Right ventricle myocardium superior (tissue), 1 donor: ENCODE results near the gene ACKR3. TPM values are rescaled to one million over a fixed set of nuclear protein-coding genes. Genes with fewer than 3 reads are reported as not detected.

Source experiments
- ATAC-seq: fragments of 200-7000 bp; cut with Tn5 transposase; one replicate; pipeline ENCODE4 v1.9.1; 2020; ENCODE audit warnings: mild to moderate bottlenecking; ENCODE audit not compliant: poor library complexity
- DNase-seq: peaks from one replicate; pipeline ENCODE4 v3.0.0-alpha.2; 2020
- intact Hi-C: fragments of 100-400 bp; cut with DNase I; formaldehyde crosslinking; loops from one replicate; pipeline ENCODE4 v1.11.2; 2022
- total RNA-seq: library from RNA; stranded (reverse); fragmentation: NEBNext Ultra II Directional; extraction: Animal tissue kit (Norgen Biotek cat#: 25700); gene quantifications from one replicate; pipeline ENCODE4 v1.2.1, GENCODE V29; 2021
- donor health status: DM: no; HTN: yes; CAD: no; lungs with severe emphysema.

The ACKR3 gene
- total RNA-seq, 1 donor from 2014 or later, result 27.9 TPM

DNA sequence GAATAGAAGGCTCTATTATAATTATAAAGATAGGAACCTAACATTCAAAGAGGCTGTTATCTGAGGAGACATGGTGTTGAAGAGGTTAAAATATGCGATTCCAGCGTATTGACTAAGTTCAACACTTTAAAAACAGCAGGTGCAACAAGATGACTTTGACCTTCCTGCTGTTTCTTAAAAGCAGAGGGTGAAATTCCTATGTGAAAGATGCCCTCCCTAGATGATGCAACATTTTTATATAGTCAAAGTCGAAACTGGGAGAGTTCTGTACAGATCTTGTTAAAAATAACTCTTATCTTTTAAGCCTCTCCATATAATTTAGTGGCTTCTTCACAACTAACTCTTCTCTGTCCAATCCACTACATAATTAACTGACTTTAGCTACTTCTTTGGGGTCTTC, 4.4 kb upstream of the ACKR3 start:
- ATAC-seq, result no peak
- no peak for DNase-seq
- intact Hi-C loops, result loop anchor here (5.0 kb wide), 1 partner anchor 53 kb away; no protein-coding TSS in a partner anchor

DNA sequence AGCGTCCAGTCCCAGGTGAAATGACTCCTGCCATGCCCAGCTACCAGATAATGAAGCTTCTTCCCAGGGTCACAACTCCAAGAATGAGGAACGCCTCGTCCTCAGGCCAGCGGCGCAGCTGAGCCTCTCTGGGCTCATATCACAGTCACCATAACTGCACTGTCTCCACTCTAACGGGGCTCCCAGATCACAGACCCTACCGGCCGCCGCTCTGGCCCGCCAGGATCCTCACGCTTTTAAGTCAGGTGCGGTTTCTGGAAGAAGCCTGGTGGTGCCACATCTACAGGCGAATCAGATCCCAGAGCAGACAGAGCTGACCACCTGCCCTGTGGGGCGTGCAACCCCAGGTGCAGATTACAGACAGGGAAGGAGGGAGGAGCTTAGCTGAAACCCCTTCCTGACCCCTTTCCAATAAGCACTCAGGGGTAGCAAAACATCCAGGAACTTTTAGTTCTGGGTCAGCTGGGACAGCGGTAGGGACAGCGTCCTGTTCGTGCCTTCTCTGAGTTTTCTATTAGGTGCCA, 3.7 kb upstream of the ACKR3 start:
- ATAC-seq (no peak), DNase-seq (no peak)
- intact Hi-C loops, result loop anchor here (5.0 kb wide), 1 partner anchor 54 kb away; no protein-coding TSS in a partner anchor

DNA sequence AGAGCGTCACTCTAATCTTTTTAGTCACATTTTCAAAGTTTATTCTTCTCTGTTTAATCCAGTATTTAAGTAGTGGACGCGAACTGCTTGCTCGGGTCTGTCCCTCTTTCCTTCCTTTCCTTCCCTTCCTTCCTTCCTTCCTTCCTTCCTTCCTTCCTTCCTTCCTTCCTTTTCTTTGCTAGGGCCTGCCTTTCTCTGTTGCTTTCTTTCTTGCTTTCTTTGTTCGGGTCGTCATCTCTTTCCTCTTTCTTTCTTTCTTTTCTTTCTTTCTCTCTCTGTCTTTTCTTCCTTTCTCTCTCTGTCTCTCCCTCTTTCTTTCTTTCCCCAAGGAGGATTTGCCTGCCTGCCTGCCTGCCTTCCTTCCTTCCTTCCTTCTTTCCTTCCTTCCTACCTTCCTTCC, 3.0 kb upstream of the ACKR3 start:
- intact Hi-C loops, result loop anchor here (5.0 kb wide), 1 partner anchor 54 kb away; no protein-coding TSS in a partner anchor
- ATAC-seq (no peak), DNase-seq (no peak)

DNA sequence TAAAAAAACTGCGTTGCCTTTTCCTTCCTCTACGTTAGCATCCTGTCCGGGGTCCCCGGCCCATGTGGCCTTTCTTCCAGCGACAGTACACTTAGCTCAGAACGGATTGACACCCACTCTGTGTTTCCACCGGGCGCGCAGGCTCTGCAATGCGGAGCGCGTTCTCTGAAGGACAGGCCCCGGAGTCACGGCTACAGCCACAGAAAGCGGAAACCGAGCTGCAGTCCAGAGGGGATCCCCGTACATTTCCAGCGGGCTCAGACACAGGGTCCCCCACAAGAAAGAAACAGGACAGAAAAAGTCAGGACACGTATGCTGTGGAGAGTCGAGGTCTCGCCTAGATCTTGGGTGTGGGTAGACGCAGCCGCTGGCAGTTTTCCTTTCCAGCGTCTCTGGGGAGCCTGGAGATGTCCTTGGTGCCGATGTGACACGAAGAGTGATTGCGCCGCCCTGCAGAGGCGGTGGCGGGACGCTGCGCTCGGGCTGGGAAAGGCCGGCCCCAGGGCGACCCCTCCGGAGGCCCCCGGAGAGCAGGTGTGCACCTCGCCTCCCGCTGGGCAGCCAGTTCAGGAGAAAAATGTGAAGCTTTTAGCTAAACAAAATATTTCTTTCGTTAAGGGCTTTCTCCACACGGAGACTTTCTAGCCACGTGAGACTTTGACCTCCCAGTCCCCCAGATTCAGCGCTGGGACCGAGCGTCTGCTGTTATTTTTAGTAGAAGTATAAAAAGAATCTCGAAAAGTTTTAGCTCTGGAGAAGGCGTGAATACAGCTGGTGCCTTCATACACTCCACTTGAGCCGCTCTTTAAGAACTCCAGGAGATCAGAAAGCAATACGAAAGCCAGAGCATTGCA, 1.3 kb upstream of the ACKR3 start:
- ATAC-seq, result peak; percentile 64
- intact Hi-C loops, result loop anchor here (5.0 kb wide), 1 partner anchor 56 kb away; no protein-coding TSS in a partner anchor
- DNase-seq, result peak; percentile 78

DNA sequence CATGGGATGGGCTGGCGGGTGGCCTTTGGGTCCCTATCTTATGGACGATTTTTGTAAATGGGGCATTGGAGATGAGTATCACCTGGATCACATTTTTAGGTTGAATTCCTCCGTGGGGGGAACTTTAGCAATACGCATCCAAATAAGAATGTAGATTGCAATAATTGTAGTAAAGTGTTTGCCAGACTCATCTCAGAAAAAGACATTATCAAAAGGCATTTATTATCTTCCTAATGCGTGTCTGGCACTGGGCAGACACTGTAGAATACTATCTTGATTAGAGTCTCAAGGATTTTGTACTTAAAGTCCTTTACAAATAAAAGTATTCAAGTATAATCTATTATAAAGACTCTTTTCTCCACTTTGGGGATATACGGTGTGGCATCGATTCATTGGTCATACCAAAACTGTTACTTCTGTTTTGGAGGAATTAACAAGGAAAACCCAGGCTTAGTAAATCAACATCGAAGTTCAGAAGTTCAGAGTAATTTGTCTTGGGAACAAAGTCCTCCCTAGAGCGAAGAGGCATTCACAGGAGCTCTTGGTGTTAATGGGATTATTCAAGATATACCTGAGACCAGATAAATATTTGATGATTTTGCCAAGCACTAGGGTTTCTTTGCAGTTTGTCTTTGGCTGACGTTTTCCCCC, 578 bp upstream of the ACKR3 start:
- intact Hi-C loops, result loop anchor here (5.0 kb wide), 1 partner anchor 57 kb away; no protein-coding TSS in a partner anchor
- no peak for ATAC-seq
- DNase-seq, result no peak

DNA sequence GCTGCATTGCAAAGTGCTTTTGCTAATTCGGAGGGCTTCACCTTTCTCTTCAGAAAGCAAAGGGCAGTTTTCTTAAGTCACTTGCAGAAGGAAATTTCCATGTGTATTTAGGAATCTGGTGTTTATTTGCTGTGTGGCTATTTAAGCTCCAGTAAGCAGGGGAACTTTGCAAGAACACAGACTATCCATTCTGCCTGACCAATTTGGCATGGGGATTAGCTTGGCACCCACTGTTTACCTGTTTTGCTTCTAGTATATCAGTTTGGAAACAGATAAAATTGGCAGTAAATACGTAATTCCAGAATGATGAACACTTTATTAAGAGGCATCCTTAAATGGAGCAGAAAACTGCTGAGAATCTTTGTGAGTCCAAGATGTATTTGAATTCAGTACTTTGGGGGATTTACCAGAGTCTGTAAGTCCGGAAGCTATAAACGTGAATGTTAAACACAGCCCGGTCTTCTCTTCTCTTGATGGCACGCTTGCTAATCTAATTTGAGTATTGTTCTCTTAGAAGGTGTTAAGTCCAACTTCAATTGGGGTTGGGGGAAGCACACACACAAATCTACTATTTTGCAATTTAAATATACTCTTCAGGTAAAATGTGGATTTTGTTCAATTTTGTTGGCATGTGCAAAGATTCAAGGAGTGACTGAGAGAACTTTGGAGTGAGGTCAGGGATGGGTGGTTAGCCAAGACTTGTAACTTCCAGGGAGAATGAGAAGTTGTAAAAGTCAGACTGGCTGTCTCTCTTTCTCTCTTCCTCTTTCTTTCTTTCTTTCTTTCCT, 650 bp downstream of the ACKR3 start:
- DNase-seq (no peak), ATAC-seq (no peak)
- intact Hi-C loops, result loop anchor here (10.0 kb wide), 1 partner anchor 205 kb away; no protein-coding TSS in a partner anchor

DNA sequence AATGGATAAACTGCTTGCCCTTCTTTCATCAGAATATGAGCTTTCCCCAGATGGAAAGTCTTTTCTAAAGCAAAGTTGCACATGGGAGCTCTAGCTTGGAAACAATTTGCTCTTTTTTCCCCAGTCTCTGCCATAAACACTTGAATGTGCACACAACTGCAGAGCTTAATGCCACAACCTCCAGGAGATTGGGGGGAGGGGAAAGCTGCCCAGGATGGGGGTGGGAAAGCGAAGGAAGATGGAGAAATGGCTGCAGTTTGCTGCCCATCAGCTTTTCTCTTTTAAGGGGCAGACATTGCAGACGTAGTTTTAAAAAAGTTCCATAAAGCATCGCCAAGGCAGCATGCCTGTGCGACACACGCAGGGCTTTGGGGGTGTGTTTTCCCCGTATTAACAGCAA, 1.5 kb downstream of the ACKR3 start:
- DNase-seq (peak; percentile 34), ATAC-seq (no peak)
- intact Hi-C loops, result loop anchor here (10.0 kb wide), 1 partner anchor 206 kb away; no protein-coding TSS in a partner anchor

DNA sequence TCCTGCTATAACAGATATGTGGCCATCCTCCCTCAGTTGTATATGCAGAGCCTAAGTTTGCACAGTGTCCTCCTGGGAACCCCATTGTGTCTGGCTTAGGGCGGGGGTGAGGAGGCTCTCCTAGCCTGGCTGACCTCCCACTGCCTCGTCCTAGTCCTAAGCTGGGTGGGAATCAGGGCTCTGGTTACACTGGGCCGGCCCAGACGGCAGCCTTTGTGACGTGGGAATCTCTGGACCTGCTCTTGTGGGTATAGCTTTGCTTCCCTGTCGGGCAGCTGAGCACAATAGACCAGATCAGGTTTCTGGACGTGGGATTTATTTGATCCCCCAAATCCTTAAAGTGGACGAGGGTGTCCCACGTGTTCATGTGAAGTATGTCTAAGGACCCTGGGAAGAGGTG, 2.9 kb downstream of the ACKR3 start:
- DNase-seq, result peak; percentile 76
- ATAC-seq, result no peak
- intact Hi-C loops, result loop anchor here (10.0 kb wide), 1 partner anchor 208 kb away; no protein-coding TSS in a partner anchor

DNA sequence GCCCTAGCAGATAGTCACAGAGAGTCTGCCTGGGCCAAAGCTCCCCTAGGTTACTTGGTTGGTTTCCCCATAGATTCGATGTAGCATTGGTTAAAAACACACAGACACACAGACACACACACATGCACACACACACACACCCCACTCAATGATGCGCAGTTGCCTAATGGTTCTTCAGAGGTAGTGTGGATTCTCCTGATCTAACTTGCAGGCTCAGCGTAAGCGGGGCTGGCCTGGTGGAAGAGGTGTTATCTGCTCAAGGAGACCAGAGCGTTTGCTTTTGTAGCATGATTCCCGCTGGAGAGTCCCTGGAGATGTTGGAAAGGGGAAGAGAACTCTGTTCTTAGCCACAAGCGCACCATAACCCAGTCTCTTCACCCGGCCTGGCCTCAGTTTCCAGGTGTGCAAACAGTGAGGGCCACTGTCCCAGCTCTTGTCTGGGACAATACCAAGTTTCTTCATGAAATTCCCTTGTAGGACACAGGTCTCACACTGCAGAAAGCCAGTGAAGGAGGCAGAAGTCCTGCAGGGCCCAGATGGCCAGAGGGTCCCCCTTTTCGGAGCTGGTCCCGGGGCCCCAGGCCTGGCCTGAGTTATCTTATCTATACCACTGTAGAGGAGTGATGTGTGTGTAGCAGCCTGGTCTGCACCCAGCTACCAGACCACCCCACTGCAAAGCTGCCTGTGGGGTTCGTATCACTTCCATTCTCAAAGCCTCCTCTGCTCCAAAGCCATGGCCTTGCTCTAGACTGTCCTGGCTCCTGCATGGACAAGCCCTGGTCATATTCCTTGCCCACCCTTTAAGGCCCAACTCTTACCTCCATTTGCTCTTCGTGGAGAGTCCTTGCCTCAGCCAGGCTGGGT, 3.7 kb downstream of the ACKR3 start:
- intact Hi-C loops, result loop anchor here (10.0 kb wide), 1 partner anchor 208 kb away; no protein-coding TSS in a partner anchor
- DNase-seq (peak; percentile 38), ATAC-seq (no peak)

DNA sequence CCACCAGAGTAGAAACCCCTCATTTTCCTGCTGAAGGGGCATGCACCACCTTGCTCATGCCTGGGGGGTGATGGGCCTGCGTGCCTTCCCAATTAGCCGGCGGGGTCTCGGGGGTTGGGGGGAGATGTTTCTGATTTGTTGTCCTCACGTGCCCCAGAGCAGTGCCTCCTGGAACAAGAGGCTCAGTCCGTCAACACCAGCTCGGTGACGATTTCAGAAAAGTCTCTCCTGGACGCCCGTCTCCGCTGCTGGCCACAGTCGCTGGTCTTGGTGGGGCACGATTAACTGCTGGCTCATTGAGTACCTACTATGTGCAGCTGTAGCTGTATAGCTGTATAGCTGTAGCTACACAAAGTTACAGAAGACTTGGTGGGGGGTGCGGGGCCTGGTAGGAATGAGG, 4.4 kb downstream of the ACKR3 start:
- ATAC-seq (no peak), DNase-seq (peak; percentile 35)
- intact Hi-C loops, result loop anchor here (10.0 kb wide), 1 partner anchor 209 kb away; no protein-coding TSS in a partner anchor

DNA sequence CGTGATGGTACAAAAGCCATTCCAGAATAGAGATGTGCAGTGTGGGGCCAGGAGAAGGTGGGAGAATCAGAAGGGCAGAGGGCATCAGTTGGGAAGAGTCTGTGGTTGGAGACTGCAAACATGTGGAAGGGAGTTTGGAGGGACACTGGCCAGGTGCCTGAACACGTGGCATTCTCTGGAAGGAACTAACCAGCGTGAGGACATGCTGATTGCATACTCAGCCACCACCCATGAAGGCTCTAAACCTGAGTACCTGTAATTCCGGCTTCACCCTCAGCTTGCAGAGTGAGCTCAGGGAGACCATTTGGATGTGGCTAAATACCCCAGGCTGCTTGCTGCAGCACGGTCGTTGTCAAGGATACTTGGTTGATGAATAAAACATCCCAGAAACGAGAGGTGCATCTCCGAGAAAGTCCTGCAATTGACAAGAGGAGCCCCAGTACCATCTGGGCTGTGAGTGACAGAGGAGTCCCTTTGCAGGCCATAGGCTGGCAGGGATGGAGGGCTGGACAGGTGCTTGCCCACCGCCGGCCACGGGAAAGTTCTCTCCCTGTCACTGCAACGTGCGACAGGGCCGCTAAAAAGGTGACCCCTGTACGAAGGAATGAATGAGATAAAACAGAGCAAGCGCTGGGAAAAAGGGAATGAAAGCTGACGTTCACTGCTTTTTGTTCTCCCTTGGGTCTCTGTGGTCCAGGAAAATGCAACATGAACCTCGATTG, 5.0 kb downstream of the ACKR3 start:
- ATAC-seq (no peak), DNase-seq (peak; percentile 48)
- intact Hi-C loops, result loop anchor here (10.0 kb wide), 1 partner anchor 210 kb away; no protein-coding TSS in a partner anchor

DNA sequence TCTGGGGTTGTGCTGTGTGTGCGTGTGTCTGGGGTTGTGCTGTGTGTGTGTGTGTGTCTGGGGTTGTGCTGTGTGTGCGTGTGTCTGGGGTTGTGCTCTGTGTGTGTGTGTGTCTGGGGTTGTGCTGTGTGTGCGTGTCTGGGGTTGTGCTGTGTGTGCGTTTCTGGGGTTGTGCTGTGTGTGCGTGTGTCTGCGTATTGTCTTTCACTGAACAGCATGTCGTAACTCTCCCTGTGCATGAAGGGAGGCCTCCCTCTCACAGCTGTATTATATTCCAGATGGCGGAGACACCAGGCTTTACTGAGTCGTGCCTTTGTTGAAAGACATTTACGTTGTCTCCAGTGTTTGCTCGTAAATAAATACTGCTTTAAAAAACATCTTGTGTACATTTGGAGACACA, 5.9 kb downstream of the ACKR3 start:
- ATAC-seq (no peak), DNase-seq (peak; percentile 22)
- intact Hi-C loops, result loop anchor here (10.0 kb wide), 1 partner anchor 211 kb away; no protein-coding TSS in a partner anchor

DNA sequence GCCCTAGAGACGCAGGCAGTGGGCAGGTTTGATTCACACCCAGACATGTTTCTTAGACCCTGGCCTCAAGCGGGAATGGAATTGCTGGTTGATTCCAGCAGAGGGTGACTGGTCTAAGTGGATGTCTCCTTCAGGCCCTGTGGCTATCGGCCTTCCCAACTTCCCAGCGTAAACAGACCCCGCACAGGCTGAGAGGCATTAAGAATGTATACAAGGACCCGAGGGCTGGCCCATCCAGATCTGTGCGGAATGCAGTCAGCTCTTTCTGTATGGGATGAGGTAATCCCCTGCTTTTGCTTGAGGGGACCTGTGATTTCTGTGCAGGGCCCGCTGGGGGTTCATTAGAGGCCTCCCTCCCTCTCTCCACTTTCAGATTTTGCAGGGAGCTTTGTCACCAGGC, 6.5 kb downstream of the ACKR3 start:
- ATAC-seq (no peak), DNase-seq (no peak)
- intact Hi-C loops, result loop anchor here (10.0 kb wide), 1 partner anchor 211 kb away; no protein-coding TSS in a partner anchor

DNA sequence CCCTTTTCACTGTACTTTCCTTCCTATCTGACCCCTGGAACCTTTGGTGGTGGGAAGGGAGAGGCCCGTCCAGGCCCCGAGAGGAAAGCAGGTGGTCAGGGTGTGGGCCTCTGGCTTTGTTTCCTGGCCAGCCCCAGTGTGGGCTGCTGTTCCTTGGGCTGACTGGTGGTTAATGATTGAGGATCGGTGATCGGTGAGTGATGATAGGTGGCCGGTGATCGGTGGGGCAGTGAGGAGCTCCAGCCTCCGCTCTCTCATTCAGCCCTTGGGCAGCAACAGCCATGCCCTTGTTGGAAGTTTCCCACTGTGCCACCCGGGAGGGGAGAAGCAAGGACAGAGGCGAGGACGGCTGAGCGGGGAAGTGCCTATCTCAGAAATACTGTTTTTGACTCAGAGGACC, 7.3 kb downstream of the ACKR3 start:
- intact Hi-C loops, result loop anchor here (10.0 kb wide), 1 partner anchor 212 kb away; no protein-coding TSS in a partner anchor
- no peak for ATAC-seq

DNA sequence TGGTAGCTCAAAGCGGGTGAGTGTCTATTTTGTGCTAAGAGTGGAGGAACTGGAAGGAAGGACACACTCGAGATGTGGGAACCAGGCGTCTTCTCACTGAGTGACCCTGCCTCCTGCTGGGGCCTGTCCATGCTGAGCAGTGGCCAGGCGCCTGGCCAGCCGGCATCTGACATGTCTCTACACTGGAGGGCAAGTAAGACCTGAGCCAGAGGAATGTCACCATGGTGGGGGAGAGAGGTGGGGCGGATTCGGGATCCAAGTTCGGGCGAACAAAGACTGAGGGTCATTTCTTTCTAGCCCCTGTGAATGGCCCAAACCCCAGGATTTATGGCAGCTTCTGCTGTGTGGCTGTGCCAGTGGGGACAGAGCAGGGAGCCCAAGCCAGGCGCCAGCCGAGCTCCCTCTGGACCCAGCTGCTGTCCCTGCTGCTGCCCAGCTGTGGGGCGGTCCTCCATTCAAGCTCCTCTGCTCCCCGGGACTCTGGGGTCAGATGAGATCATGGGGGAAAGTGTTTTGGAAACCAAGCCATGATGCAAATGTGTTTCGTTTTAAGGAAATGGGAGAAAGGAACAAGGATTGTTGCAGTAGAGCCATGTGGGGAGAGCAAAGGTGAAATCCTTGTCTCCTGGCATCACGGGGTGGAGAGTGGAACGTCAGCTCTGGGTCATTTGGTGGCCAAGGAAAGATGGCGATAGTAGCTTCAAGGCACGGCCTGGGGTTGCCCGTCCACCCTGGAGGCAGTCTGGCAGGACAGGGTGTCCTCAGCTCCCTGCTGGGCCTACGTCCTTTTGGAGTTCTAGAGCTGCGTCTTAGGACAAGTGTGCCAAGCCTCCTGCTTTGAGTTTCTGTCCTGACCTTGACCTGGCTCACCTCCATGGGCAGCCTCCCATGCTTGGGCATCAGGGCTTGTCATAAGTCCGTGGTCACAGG, 8.1 kb downstream of the ACKR3 start:
- ATAC-seq, result peak; percentile 49
- intact Hi-C loops, result loop anchor here (10.0 kb wide), 1 partner anchor 213 kb away; no protein-coding TSS in a partner anchor
- peak; percentile 63 for DNase-seq

More for the DNA sequence above, 7.3 kb downstream of the ACKR3 start:
- no peak for DNase-seq
